ENCODE results near the gene ESRRA. TPM values are rescaled to one million over a fixed set of nuclear protein-coding genes. Genes with fewer than 3 reads are reported as not detected.

Gene ESRRA
- total and polyA plus RNA-seq, 9 of the 15 experiments (the other 6 are each of a cell fraction or from before 2014, with no cell fraction given) = 0.27 to 89.7 (median 23.7) TPM

DNA sequence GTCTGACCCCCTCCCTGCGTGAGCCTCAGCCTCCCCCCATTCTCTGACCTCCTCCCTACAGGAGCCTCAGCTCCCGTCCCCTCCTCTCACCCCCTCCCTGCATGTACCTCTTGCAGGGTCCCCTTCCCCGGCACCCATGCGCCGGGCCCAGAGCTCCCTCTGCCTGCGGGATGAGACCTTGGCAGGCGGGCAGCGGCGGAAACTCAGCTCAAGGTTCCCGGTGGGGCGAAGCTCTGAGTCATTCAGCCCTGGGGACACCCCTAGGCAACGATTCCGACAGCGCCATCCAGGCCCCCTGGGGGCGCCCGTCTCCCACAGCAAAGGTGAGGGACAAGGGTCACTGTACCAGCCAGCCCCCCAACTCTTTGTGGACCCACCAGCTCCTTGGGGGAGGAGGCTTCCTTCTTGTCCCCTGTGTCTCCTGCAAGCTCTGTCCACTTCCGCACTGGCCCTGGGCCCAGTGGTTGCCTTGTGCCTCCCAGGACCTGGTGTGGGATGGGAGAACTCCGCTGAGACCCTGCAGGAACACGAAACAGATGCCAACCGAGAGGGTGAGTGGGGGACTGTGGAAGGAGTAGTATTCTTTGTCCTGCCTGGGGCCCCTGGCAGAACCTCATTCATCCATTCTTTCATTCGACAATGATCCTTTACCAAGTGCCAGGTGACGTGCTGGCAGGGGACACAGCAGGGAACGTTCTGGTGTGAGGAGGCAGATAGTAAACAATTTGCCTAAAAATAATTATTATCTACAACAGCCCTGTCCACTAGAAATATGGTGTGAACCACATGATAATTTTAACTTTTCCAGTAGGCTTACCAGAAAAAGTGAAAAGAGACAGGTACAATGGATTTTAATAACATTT is 50.0 kb downstream of the ESRRA start (continued):
- TF ChIP-seq FOXO4 (CRISPR knock-in tag; IDR thresholded peaks at IDR 0.05) (no peak), SLC30A9 (CRISPR knock-in tag; IDR thresholded peaks at IDR 0.05) (no peak), NELFE (IDR thresholded peaks at IDR 0.05; ENCODE audit: insufficient read depth, insufficient read length) (no peak), NR3C1 (CRISPR knock-in tag; IDR thresholded peaks at IDR 0.05) (no peak), ELF1 (tag; IDR thresholded peaks at IDR 0.05) (peak; percentile 83), SRSF9 (IDR thresholded peaks at IDR 0.05; ENCODE audit: borderline replicate concordance, low read depth, low read length) (no peak), CBFA2T3 (IDR thresholded peaks at IDR 0.05) (peak; percentile 15; the same call in 1 of the 2 replicates), DMBX1 (CRISPR knock-in tag; IDR thresholded peaks at IDR 0.05; ENCODE audit: borderline replicate concordance) (peak; percentile 39; the same call in 1 of the 2 replicates), NFE2L1 (tag; IDR thresholded peaks at IDR 0.05; ENCODE audit: borderline replicate concordance, low read depth) (no peak), KAT7 (CRISPR knock-in tag; IDR thresholded peaks at IDR 0.05; ENCODE audit: borderline replicate concordance) (peak; percentile 26; the same call in 1 of the 2 replicates), ZNF431 (CRISPR knock-in tag; IDR thresholded peaks at IDR 0.05) (no peak), ZNF764 (CRISPR knock-in tag; IDR thresholded peaks at IDR 0.05; ENCODE audit: low read depth) (no peak), FOXK2 (conservative IDR thresholded peaks at IDR 0.05 in 1 of 2, IDR thresholded peaks at IDR 0.05 in 1 of 2; ENCODE audit: low read depth in 2 of 2) (peak; percentile 13 to 48; a peak in 1 of 4 replicates), CHCHD3 (CRISPR knock-in tag; IDR thresholded peaks at IDR 0.05) (no peak), KDM5B (IDR thresholded peaks at IDR 0.05; ENCODE audit: insufficient replicate concordance, low read depth, low read length) (no peak), ZNF785 (CRISPR knock-in tag; IDR thresholded peaks at IDR 0.05) (no peak), ZBED1 (IDR thresholded peaks at IDR 0.05) (no peak), TCF7 (IDR thresholded peaks at IDR 0.05; ENCODE audit: borderline replicate concordance) (no peak)
- TF ChIP-seq, protein P1, sequence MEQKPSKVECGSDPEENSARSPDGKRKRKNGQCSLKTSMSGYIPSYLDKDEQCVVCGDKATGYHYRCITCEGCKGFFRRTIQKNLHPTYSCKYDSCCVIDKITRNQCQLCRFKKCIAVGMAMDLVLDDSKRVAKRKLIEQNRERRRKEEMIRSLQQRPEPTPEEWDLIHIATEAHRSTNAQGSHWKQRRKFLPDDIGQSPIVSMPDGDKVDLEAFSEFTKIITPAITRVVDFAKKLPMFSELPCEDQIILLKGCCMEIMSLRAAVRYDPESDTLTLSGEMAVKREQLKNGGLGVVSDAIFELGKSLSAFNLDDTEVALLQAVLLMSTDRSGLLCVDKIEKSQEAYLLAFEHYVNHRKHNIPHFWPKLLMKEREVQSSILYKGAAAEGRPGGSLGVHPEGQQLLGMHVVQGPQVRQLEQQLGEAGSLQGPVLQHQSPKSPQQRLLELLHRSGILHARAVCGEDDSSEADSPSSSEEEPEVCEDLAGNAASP (IDR thresholded peaks at IDR 0.05) = no peak
- TF ChIP-seq, protein P2, sequence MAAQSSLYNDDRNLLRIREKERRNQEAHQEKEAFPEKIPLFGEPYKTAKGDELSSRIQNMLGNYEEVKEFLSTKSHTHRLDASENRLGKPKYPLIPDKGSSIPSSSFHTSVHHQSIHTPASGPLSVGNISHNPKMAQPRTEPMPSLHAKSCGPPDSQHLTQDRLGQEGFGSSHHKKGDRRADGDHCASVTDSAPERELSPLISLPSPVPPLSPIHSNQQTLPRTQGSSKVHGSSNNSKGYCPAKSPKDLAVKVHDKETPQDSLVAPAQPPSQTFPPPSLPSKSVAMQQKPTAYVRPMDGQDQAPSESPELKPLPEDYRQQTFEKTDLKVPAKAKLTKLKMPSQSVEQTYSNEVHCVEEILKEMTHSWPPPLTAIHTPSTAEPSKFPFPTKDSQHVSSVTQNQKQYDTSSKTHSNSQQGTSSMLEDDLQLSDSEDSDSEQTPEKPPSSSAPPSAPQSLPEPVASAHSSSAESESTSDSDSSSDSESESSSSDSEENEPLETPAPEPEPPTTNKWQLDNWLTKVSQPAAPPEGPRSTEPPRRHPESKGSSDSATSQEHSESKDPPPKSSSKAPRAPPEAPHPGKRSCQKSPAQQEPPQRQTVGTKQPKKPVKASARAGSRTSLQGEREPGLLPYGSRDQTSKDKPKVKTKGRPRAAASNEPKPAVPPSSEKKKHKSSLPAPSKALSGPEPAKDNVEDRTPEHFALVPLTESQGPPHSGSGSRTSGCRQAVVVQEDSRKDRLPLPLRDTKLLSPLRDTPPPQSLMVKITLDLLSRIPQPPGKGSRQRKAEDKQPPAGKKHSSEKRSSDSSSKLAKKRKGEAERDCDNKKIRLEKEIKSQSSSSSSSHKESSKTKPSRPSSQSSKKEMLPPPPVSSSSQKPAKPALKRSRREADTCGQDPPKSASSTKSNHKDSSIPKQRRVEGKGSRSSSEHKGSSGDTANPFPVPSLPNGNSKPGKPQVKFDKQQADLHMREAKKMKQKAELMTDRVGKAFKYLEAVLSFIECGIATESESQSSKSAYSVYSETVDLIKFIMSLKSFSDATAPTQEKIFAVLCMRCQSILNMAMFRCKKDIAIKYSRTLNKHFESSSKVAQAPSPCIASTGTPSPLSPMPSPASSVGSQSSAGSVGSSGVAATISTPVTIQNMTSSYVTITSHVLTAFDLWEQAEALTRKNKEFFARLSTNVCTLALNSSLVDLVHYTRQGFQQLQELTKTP (IDR thresholded peaks at IDR 0.05; ENCODE audit: low read depth in 1 of 2, partially characterized antibody in 2 of 2) = peak; percentile 41 to 73
- TF ChIP-seq, protein P3, sequence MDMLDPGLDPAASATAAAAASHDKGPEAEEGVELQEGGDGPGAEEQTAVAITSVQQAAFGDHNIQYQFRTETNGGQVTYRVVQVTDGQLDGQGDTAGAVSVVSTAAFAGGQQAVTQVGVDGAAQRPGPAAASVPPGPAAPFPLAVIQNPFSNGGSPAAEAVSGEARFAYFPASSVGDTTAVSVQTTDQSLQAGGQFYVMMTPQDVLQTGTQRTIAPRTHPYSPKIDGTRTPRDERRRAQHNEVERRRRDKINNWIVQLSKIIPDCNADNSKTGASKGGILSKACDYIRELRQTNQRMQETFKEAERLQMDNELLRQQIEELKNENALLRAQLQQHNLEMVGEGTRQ (CRISPR knock-in tag; IDR thresholded peaks at IDR 0.05) = no peak
